ENCODE results near the gene NECAB2. TPM values are rescaled to one million over a fixed set of nuclear protein-coding genes. Genes with fewer than 3 reads are reported as not detected.

Gene NECAB2
- total RNA-seq, 2 experiments from 2014 or later: not detected

- H3K4me1 Mint-ChIP-seq: no peaks in the 10 kb centered on the region
- ChIA-PET CTCF (interaction anchor here (1.4 kb wide), 1 partner anchor 13 kb away, joined by 3 read pairs; no protein-coding TSS in a partner anchor), POLR2A (no interaction called here)
- DNase-seq: no peak
- H3K36me3 Mint-ChIP-seq (ENCODE audit: low read depth): no peaks in the 10 kb centered on the region
- H3K27me3 Mint-ChIP-seq: peaks cover 15% of the 10 kb centered on the region
- H3K9me3 Mint-ChIP-seq: peaks cover 3% of the 10 kb centered on the region
- H3K27ac Mint-ChIP-seq: no peak overlapping the region
- H3K4me3 Mint-ChIP-seq: no peak overlapping the region
Measured at GRCh38 chr16:84040823-84041820, 73.1 kb downstream of the NECAB2 start.

GRCh38 chr16:84041881-84042280, 73.8 kb downstream of the NECAB2 start:
- Mint-ChIP-seq H3K4me1 (no peaks in the 10 kb centered on the region), H3K9me3 (no peaks in the 10 kb centered on the region), H3K27me3 (peaks cover 15% of the 10 kb centered on the region), H3K4me3 (no peak overlapping the region), H3K27ac (no peak overlapping the region), H3K36me3 (ENCODE audit: low read depth) (no peaks in the 10 kb centered on the region)
- CTCF ChIA-PET: interaction anchor here (1.4 kb wide), 1 partner anchor 85 kb away, joined by 3 read pairs; no protein-coding TSS in a partner anchor
- DNase-seq: no peak
- POLR2A ChIA-PET: no interaction called here

- ChIA-PET CTCF (interaction anchor here (1.4 kb wide), 1 partner anchor 86 kb away, joined by 3 read pairs; no protein-coding TSS in a partner anchor), POLR2A (no interaction called here)
Measured at GRCh38 chr16:84042308-84042878, 74.3 kb downstream of the NECAB2 start, which contains the start of gene SLC38A8. SLC38A8 (minus strand) TSS chr16:84042795; CDS start chr16:84042157, 638 bp downstream.

GRCh38 chr16:84042879-84043485, 74.9 kb downstream of the NECAB2 start:
- no peak for DNase-seq
- ChIA-PET CTCF (interaction anchor here (1.4 kb wide), 1 partner anchor 86 kb away, joined by 3 read pairs; no protein-coding TSS in a partner anchor), POLR2A (no interaction called here)
- no peaks in the 10 kb centered on the region for H3K36me3 Mint-ChIP-seq (ENCODE audit: low read depth)
- no peaks in the 10 kb centered on the region for H3K4me1 Mint-ChIP-seq
- H3K4me3 Mint-ChIP-seq: no peak overlapping the region
- peaks cover 15% of the 10 kb centered on the region for H3K27me3 Mint-ChIP-seq
- no peaks in the 10 kb centered on the region for H3K9me3 Mint-ChIP-seq
- H3K27ac Mint-ChIP-seq: no peak overlapping the region

More at GRCh38 chr16:84042308-84042878, 74.3 kb downstream of the NECAB2 start, which contains the start of gene SLC38A8:
- Mint-ChIP-seq H3K4me1 (no peaks in the 10 kb centered on the region), H3K4me3 (no peak within 1 kb of the TSS), H3K36me3 (ENCODE audit: low read depth) (no peaks in the 10 kb centered on the region), H3K9me3 (no peaks in the 10 kb centered on the region), H3K27me3 (peaks cover 15% of the 10 kb centered on the region), H3K27ac (no peak within 1 kb of the TSS)
- DNase-seq: no peak

- Mint-ChIP-seq H3K4me1 (no peaks in the 10 kb centered on the region), H3K9me3 (no peaks in the 10 kb centered on the region), H3K27me3 (peaks cover 15% of the 10 kb centered on the region), H3K4me3 (no peak overlapping the region), H3K36me3 (ENCODE audit: low read depth) (no peaks in the 10 kb centered on the region), H3K27ac (no peak overlapping the region)
- POLR2A ChIA-PET: no interaction called here
- CTCF ChIA-PET: no interaction called here
- no peak for DNase-seq
Measured at GRCh38 chr16:84043486-84044117, 75.6 kb downstream of the NECAB2 start.

- H3K36me3 Mint-ChIP-seq (ENCODE audit: low read depth): no peaks in the 10 kb centered on the region
- H3K9me3 Mint-ChIP-seq: no peaks in the 10 kb centered on the region
- H3K27ac Mint-ChIP-seq: no peak overlapping the region
- no peak overlapping the region for H3K4me3 Mint-ChIP-seq
- ChIA-PET CTCF (interaction anchor here (1.6 kb wide), 1 partner anchor 87 kb away, joined by 3 read pairs; no protein-coding TSS in a partner anchor), POLR2A (no interaction called here)
- H3K27me3 Mint-ChIP-seq: peaks cover 15% of the 10 kb centered on the region
- DNase-seq: no peak
- no peaks in the 10 kb centered on the region for H3K4me1 Mint-ChIP-seq
Measured at GRCh38 chr16:84044118-84044488, 76.1 kb downstream of the NECAB2 start.

GRCh38 chr16:84045001-84045817, 77.2 kb downstream of the NECAB2 start:
- ChIA-PET POLR2A (no interaction called here), CTCF (interaction anchor here (1.6 kb wide), 1 partner anchor 89 kb away, joined by 3 read pairs; no protein-coding TSS in a partner anchor)
- Mint-ChIP-seq H3K4me3 (no peak overlapping the region), H3K36me3 (ENCODE audit: low read depth) (no peaks in the 10 kb centered on the region), H3K9me3 (no peaks in the 10 kb centered on the region), H3K27me3 (peaks cover 15% of the 10 kb centered on the region), H3K27ac (no peak overlapping the region), H3K4me1 (no peaks in the 10 kb centered on the region)
- DNase-seq: no peak

- ChIA-PET POLR2A (no interaction called here), CTCF (no interaction called here)
- no peak overlapping the region for H3K27ac Mint-ChIP-seq
- no peaks in the 10 kb centered on the region for H3K4me1 Mint-ChIP-seq
- no peaks in the 10 kb centered on the region for H3K36me3 Mint-ChIP-seq (ENCODE audit: low read depth)
- H3K4me3 Mint-ChIP-seq: no peak overlapping the region
- DNase-seq: no peak
- H3K9me3 Mint-ChIP-seq: no peaks in the 10 kb centered on the region
- H3K27me3 Mint-ChIP-seq: peaks cover 15% of the 10 kb centered on the region
Measured at GRCh38 chr16:84045818-84046470, 77.9 kb downstream of the NECAB2 start.

- no peak overlapping the region for H3K27ac Mint-ChIP-seq
- peaks cover 14% of the 10 kb centered on the region for H3K27me3 Mint-ChIP-seq
- peaks cover under 1% of the 10 kb centered on the region for H3K36me3 Mint-ChIP-seq (ENCODE audit: low read depth)
- H3K9me3 Mint-ChIP-seq: no peaks in the 10 kb centered on the region
- ChIA-PET POLR2A (no interaction called here), CTCF (no interaction called here)
- no peak for DNase-seq
- H3K4me1 Mint-ChIP-seq: no peaks in the 10 kb centered on the region
- H3K4me3 Mint-ChIP-seq: no peak overlapping the region
Measured at GRCh38 chr16:84047206-84047605, 79.2 kb downstream of the NECAB2 start.

- no peak for DNase-seq
- CTCF ChIA-PET: no interaction called here
- Mint-ChIP-seq H3K4me3 (no peak overlapping the region), H3K4me1 (no peaks in the 10 kb centered on the region), H3K27ac (no peak overlapping the region), H3K27me3 (peaks cover 13% of the 10 kb centered on the region), H3K9me3 (no peaks in the 10 kb centered on the region), H3K36me3 (ENCODE audit: low read depth) (peaks cover 5% of the 10 kb centered on the region)
- POLR2A ChIA-PET: no interaction called here
Measured at GRCh38 chr16:84047626-84048025, 79.6 kb downstream of the NECAB2 start.

GRCh38 chr16:84048270-84048669, 80.2 kb downstream of the NECAB2 start:
- Mint-ChIP-seq H3K27me3 (peaks cover 13% of the 10 kb centered on the region), H3K9me3 (no peaks in the 10 kb centered on the region), H3K4me3 (no peak overlapping the region), H3K27ac (no peak overlapping the region), H3K4me1 (no peaks in the 10 kb centered on the region), H3K36me3 (ENCODE audit: low read depth) (peaks cover 8% of the 10 kb centered on the region)
- ChIA-PET POLR2A (no interaction called here), CTCF (no interaction called here)
- no peak for DNase-seq

GRCh38 chr16:84048871-84049270, 80.8 kb downstream of the NECAB2 start:
- Mint-ChIP-seq H3K27ac (no peak overlapping the region), H3K36me3 (ENCODE audit: low read depth) (peaks cover 13% of the 10 kb centered on the region), H3K4me1 (no peaks in the 10 kb centered on the region), H3K4me3 (no peak overlapping the region), H3K9me3 (no peaks in the 10 kb centered on the region), H3K27me3 (peaks cover 7% of the 10 kb centered on the region)
- ChIA-PET POLR2A (no interaction called here), CTCF (no interaction called here)
- no peak for DNase-seq

Measured in activated CD4-positive, alpha-beta memory T cell treated with anti-CD3 and anti-CD28 coated beads, Interleukin-2, amount 10 ng/mL, durations not matched to agents 7 days and 5 days (primary cell).